ENCODE data around the gene BTRC. TPM values are rescaled to one million over a fixed set of nuclear protein-coding genes. Genes with fewer than 3 reads are reported as not detected.

The BTRC gene
- total and polyA plus RNA-seq, 10 of the 15 experiments (the other 5 are each of a cell fraction or from before 2014, with no cell fraction given), result 2.2 to 18.6 (median 8.6) TPM

- ChIA-PET POLR2A (interaction anchor here (0.6 kb wide), 1 partner anchor 320 kb away, joined by 6 read pairs; no protein-coding TSS in a partner anchor), RAD21 (ENCODE audit: unreplicated experiment) (no interaction called here), CTCF (interaction anchor here (1.4 kb wide), 2 partner anchors 10 to 15 kb away, joined by 3 to 4 read pairs; no protein-coding TSS in a partner anchor), SMC1A (ENCODE audit: uncharacterized antibody, unreplicated experiment) (interaction anchor here (1.6 kb wide), 1 partner anchor 106 kb away, joined by 3 read pairs; no protein-coding TSS in a partner anchor)
- Histone ChIP-seq H3K9me3 (replicated peaks; ENCODE audit: control insufficient read depth, insufficient read depth, low read length) (no peaks in the 10 kb centered on the region), H3K27ac (ENCODE audit: control insufficient read depth, insufficient read depth) (no peak overlapping the region), H3K36me3 (ENCODE audit: control insufficient read depth in 2 of 2, insufficient read depth in 2 of 2, low read length in 1 of 2) (no peaks in the 10 kb centered on the region), H3K4me2 (ENCODE audit: control insufficient read depth, insufficient read depth) (no peak overlapping the region), H2AFZ (ENCODE audit: control insufficient read depth, low read depth, low read length) (no peak overlapping the region), H3K79me2 (ENCODE audit: control insufficient read depth, insufficient read depth, low read length) (no peaks in the 10 kb centered on the region), H4K20me1 (ENCODE audit: control insufficient read depth, insufficient read depth) (no peaks in the 10 kb centered on the region), H3K9ac (ENCODE audit: control insufficient read depth, insufficient read depth, low read length) (no peak overlapping the region), H3K27me3 (replicated peaks in 1 of 2; ENCODE audit: control insufficient read depth in 2 of 2, insufficient read depth in 2 of 2, low read length in 1 of 2) (peaks cover 0 to 4% of the 10 kb centered on the region in 2 experiments; a peak in 1 of 4 replicates), H3K4me3 (no peak overlapping the region), H3K4me1 (ENCODE audit: control insufficient read depth, insufficient read depth, low read length) (peaks cover 15% of the 10 kb centered on the region)
- ATAC-seq (no peak), FAIRE-seq (no peak), DNase-seq (ENCODE audit: low read depth, low spot score) (no peak)
- WGBS (ENCODE audit: insufficient coverage, insufficient replicate concordance, low lambda C conversion rate, missing lambda C conversion rate), result 51% methylated on average over 15 of the region's 15 CpGs
- no TSS peak for BruUV-seq (replicated peaks)
- in situ Hi-C loops (cut with MboI), result no loop called here
- intact Hi-C loops (cut with micrococcal nuclease; ENCODE audit: unreplicated experiment), result no loop called here
- TF ChIP-seq NR2C1 (IDR thresholded peaks at IDR 0.05), result no peak
- no peak for TF ChIP-seq ZBTB4 (CRISPR knock-in tag; IDR thresholded peaks at IDR 0.05)
- TF ChIP-seq KAT2A (conservative IDR thresholded peaks at IDR 0.05; ENCODE audit: control insufficient read depth, low read depth, low read length), result no peak
- no peak for TF ChIP-seq MTA2 (IDR thresholded peaks at IDR 0.05; ENCODE audit: low read depth)
- TF ChIP-seq CEBPB (IDR thresholded peaks at IDR 0.05; ENCODE audit: borderline replicate concordance in 1 of 2, low read depth in 2 of 2, low read length in 2 of 2), result no peak
- no peak for TF ChIP-seq SRF (IDR thresholded peaks at IDR 0.05; ENCODE audit: low read depth in 2 of 2, low read length in 2 of 2)
- no peak for TF ChIP-seq SREBF2 (IDR thresholded peaks at IDR 0.05; ENCODE audit: low read length)
- TF ChIP-seq NR2F1 (conservative IDR thresholded peaks at IDR 0.05), result no peak
- no peak for TF ChIP-seq NR2C2 (IDR thresholded peaks at IDR 0.05; ENCODE audit: borderline replicate concordance, control insufficient read depth, insufficient read length, low read depth)
- no peak for TF ChIP-seq FOXK2 (IDR thresholded peaks at IDR 0.05)
- TF ChIP-seq BHLHE40 (IDR thresholded peaks at IDR 0.05; ENCODE audit: borderline replicate concordance in 1 of 2, low read depth in 2 of 2, low read length in 1 of 2), result no peak
- no peak for TF ChIP-seq E4F1 (IDR thresholded peaks at IDR 0.05; ENCODE audit: borderline replicate concordance, partially characterized antibody)
- no peak for TF ChIP-seq TARDBP (IDR thresholded peaks at IDR 0.05; ENCODE audit: borderline replicate concordance)
- TF ChIP-seq BRCA1 (IDR thresholded peaks at IDR 0.05; ENCODE audit: low read depth, low read length), result no peak
- TF ChIP-seq EED (IDR thresholded peaks at IDR 0.05; ENCODE audit: low read depth), result no peak
- no peak for TF ChIP-seq IRF5 (IDR thresholded peaks at IDR 0.05; ENCODE audit: borderline replicate concordance)
These were observed 207.3 kb downstream of the BTRC start for GRCh38 chr10:101561068-101561915.

Data from GM12878 (cell line).